ENCODE data around the gene PARD3B. TPM values are rescaled to one million over a fixed set of nuclear protein-coding genes. Genes with fewer than 3 reads are reported as not detected.

The PARD3B gene
- total RNA-seq, 2 donors from 2014 or later = 14.7 to 25.0 TPM

DNA sequence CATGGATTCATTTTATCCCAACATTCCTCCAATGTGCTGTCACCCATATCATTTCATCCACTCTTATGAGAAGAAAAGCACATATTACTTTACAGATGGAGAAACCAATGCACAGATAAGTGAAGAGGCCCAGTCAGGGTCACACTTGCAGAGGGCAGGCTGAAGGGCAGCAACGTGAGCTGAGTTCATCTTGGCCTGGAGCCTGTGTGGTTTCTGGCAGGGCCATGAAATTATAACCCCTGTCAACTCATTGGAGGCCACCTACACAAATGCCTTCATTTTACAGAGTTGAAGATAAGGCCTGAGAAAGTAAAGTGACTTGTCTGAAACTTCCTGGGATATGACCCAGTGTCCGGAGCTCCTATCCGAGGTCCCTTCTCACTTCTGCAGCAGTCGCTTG, 1048.6 kb downstream of the PARD3B start:
- 88% methylated on average over 4 of the region's 4 CpGs for WGBS
- no peaks in the 10 kb centered on the region for H3K36me3 ChIP-seq
- no peaks in the 10 kb centered on the region for H3K9me3 ChIP-seq
- TF ChIP-seq, protein P1, sequence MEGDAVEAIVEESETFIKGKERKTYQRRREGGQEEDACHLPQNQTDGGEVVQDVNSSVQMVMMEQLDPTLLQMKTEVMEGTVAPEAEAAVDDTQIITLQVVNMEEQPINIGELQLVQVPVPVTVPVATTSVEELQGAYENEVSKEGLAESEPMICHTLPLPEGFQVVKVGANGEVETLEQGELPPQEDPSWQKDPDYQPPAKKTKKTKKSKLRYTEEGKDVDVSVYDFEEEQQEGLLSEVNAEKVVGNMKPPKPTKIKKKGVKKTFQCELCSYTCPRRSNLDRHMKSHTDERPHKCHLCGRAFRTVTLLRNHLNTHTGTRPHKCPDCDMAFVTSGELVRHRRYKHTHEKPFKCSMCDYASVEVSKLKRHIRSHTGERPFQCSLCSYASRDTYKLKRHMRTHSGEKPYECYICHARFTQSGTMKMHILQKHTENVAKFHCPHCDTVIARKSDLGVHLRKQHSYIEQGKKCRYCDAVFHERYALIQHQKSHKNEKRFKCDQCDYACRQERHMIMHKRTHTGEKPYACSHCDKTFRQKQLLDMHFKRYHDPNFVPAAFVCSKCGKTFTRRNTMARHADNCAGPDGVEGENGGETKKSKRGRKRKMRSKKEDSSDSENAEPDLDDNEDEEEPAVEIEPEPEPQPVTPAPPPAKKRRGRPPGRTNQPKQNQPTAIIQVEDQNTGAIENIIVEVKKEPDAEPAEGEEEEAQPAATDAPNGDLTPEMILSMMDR (IDR thresholded peaks at IDR 0.05) = no peak
- no peak for TF ChIP-seq POLR2A (IDR thresholded peaks at IDR 0.05)
- H3K4me1 ChIP-seq (replicated peaks) = no peaks in the 10 kb centered on the region
- intact Hi-C loops (cut with DNase I) = no loop called here
- H3K4me3 ChIP-seq = no peak overlapping the region
- no peaks in the 10 kb centered on the region for H3K27me3 ChIP-seq (replicated peaks; ENCODE audit: insufficient read depth)
- no peak overlapping the region for H3K27ac ChIP-seq
- DNase-seq (ENCODE audit: low spot score) = no peak

DNA sequence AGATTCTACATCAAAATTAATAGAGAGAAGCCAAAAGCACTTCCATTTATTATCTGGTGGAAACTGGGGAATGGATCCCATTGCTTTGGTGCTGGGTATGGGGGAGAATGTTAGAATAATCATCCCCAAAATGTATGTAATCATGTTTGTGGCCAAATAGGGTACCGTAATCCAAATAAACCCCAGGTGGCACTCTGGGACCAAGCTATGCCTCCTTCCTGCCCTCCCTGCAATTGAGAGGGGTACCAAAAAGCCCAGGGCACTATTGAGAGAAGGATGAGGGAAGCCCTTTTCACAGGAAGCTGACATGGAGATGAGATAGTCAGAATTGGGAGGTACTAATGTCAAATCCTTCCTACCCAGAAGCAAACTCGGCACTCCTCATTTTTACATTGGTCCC, 1051.3 kb downstream of the PARD3B start:
- intact Hi-C loops (cut with DNase I) = no loop called here
- H3K4me1 ChIP-seq (replicated peaks) = no peaks in the 10 kb centered on the region
- H3K36me3 ChIP-seq = no peaks in the 10 kb centered on the region
- no peaks in the 10 kb centered on the region for H3K9me3 ChIP-seq
- H3K27me3 ChIP-seq (replicated peaks; ENCODE audit: insufficient read depth) = no peaks in the 10 kb centered on the region
- no peak overlapping the region for H3K4me3 ChIP-seq
- no peak overlapping the region for H3K27ac ChIP-seq
- DNase-seq (ENCODE audit: low spot score) = no peak
- 97% methylated on average over 2 of the region's 2 CpGs for WGBS
- TF ChIP-seq, protein P1 (IDR thresholded peaks at IDR 0.05) = no peak
- no peak for TF ChIP-seq POLR2AphosphoS5 (IDR thresholded peaks at IDR 0.05)
- no peak for TF ChIP-seq POLR2A (IDR thresholded peaks at IDR 0.05)

DNA sequence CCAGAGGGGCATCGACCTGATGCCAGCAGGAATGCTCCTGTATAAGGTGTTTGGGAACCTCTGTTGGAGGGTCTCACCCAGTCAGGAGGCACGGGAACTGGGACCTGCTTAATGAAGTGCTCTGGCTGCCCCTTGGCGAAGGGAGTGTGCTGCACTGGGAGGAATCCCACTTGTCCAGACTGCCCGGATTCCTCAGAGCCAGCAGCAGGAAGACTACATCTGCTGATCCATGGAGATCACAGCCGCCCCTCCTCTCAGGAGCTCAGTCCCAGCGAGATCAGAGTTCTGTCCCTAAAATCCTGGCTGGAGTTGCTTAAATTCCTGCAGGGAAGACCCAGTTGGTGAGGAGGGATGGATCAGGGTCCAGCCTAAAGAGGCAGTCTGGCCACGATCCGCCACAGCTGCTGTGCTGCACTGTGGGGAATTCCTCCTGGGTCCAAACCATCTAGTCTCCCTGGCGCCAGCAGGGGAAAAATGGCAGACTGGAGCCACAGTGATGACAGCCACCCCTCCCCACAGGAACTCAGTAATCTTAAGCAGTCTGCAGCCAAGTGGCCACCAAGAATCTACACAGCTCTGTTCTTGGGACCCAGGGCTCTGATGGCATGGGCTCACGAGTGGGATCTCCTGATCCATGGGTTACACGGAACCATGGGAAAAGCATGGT, 1060.5 kb downstream of the PARD3B start:
- TF ChIP-seq POLR2AphosphoS5 (IDR thresholded peaks at IDR 0.05) (no peak), POLR2A (IDR thresholded peaks at IDR 0.05) (no peak)
- TF ChIP-seq, protein P1 (IDR thresholded peaks at IDR 0.05) = no peak
- Histone ChIP-seq H3K27me3 (replicated peaks; ENCODE audit: insufficient read depth) (no peaks in the 10 kb centered on the region), H3K9me3 (no peaks in the 10 kb centered on the region), H3K4me1 (replicated peaks) (no peaks in the 10 kb centered on the region), H3K27ac (no peak overlapping the region), H3K36me3 (no peaks in the 10 kb centered on the region), H3K4me3 (no peak overlapping the region)
- intact Hi-C loops (cut with DNase I) = no loop called here
- 93% methylated on average over 11 of the region's 11 CpGs for WGBS
- no peak for DNase-seq (ENCODE audit: low spot score)

DNA sequence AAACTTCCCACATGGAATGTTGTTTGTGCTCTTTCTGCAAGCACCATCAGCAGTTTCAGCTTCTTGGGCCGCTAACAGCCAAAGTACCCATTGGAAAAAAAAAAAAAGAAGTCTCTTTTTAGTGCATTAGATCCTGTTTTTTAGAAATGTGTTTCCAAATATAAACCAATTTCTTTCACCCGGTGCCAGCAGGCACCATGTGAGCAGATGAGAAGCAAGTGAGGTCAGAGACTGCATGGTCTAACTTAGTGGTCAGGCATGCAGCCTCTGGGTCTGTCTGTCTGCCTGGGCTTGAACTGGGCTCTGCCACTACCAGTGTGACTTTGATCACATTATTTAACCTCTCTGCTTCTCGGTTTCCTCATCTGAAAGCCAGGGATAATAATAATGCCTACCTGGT, 1061.9 kb downstream of the PARD3B start:
- WGBS = 76% methylated on average over 3 of the region's 3 CpGs
- TF ChIP-seq POLR2AphosphoS5 (IDR thresholded peaks at IDR 0.05) = no peak
- TF ChIP-seq, protein P1 (IDR thresholded peaks at IDR 0.05) = no peak
- no peak for TF ChIP-seq POLR2A (IDR thresholded peaks at IDR 0.05)

DNA sequence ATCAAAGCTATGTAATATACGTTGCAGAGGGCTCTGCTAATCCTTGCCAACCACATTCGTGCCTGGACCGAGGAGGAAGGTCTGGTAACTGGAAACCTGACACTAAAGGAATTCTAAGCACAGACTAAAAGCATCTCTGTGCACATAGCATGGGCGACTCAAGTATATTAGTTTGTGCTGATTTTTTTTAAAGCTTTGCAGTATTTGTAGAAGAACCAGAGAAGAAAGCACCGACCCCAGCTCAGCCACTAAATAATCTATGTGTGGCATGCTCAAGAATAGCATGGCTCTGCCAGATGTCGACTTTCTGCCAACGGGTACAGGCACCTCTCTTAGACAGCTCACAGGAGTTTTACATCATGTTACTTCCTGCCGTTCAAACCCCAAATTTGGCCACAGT, 1063.8 kb downstream of the PARD3B start:
- TF ChIP-seq, protein P1 (IDR thresholded peaks at IDR 0.05) = no peak
- TF ChIP-seq POLR2A (IDR thresholded peaks at IDR 0.05) = no peak
- TF ChIP-seq POLR2AphosphoS5 (IDR thresholded peaks at IDR 0.05) = no peak
- intact Hi-C loops (cut with DNase I) = no loop called here
- Histone ChIP-seq H3K9me3 (no peaks in the 10 kb centered on the region), H3K4me1 (replicated peaks) (no peaks in the 10 kb centered on the region), H3K4me3 (no peak overlapping the region), H3K36me3 (no peaks in the 10 kb centered on the region), H3K27ac (no peak overlapping the region), H3K27me3 (replicated peaks; ENCODE audit: insufficient read depth) (no peaks in the 10 kb centered on the region)
- DNase-seq (ENCODE audit: low spot score) = no peak
- 21% methylated on average over 8 of the region's 8 CpGs for WGBS

More for the DNA sequence above, 1061.9 kb downstream of the PARD3B start:
- intact Hi-C loops (cut with DNase I) = no loop called here
- H3K9me3 ChIP-seq = no peaks in the 10 kb centered on the region
- no peaks in the 10 kb centered on the region for H3K36me3 ChIP-seq
- no peaks in the 10 kb centered on the region for H3K27me3 ChIP-seq (replicated peaks; ENCODE audit: insufficient read depth)
- no peak overlapping the region for H3K27ac ChIP-seq
- DNase-seq (ENCODE audit: low spot score) = no peak
- H3K4me1 ChIP-seq (replicated peaks) = no peaks in the 10 kb centered on the region
- no peak overlapping the region for H3K4me3 ChIP-seq

Data from prostate gland (tissue), 2 donors.